Panc1 (cell line): ENCODE data around the gene PDCD4. TPM values are rescaled to one million over a fixed set of nuclear protein-coding genes. Genes with fewer than 3 reads are reported as not detected.

Source experiments
- ATAC-seq: fragments of 200-7000 bp; cut with Tn5 transposase; 2 replicates; pipeline ENCODE4 v1.9.1; 2020; ENCODE audit warnings: mild to moderate bottlenecking, moderate library complexity
- BruUV-seq: library from RNA; stranded (reverse); fragments of 400-500 nt; replicated peaks from 2 replicates; lab custom pipeline; 2021; lab: Mats Ljungman, UMichigan
- CTCF ChIA-PET: fragments of 300-600 bp; sonication (Branson Sonifier 250); formaldehyde crosslinking; loops from one replicate; lab custom pipeline; 2022; ENCODE audit warnings: antibody characterized with exemption; lab: Charles Lee
- POLR2A ChIA-PET: fragments of 300-600 bp; sonication (Branson Sonifier 250); formaldehyde crosslinking; loops from one replicate; lab custom pipeline; 2022; ENCODE audit warnings: antibody characterized with exemption; lab: Charles Lee
- DNase-seq: peaks from one replicate; pipeline ENCODE4 v3.0.0-alpha.2; 2010; ENCODE audit warnings: low read depth, low spot score
- H3K27ac ChIP-seq: 2 replicates; pipeline ENCODE4 v1.5.1; 2011; ENCODE audit warnings: mild to moderate bottlenecking, low read length, inconsistent platforms
- H3K27me3 ChIP-seq: fragments of 200-500 bp; sonication (Bioruptor generic); 2 replicates; pipeline ENCODE4 v1.6.0; 2014; ENCODE audit warnings: low read length, inconsistent platforms; ENCODE audit not compliant: control insufficient read depth, insufficient read depth
- H3K36me3 ChIP-seq: fragments of 200-500 bp; sonication (Bioruptor generic); 2 replicates; pipeline ENCODE4 v1.5.1; 2014; ENCODE audit warnings: inconsistent platforms, mild to moderate bottlenecking, low read length, moderate library complexity; ENCODE audit not compliant: control insufficient read depth, insufficient read depth
- H3K4me1 ChIP-seq: 2 replicates; pipeline ENCODE4 v1.5.1; 2011; ENCODE audit warnings: inconsistent platforms, mild to moderate bottlenecking, low read length, moderate library complexity; ENCODE audit not compliant: control insufficient read depth, insufficient read depth
- H3K4me3 ChIP-seq, 2 experiments: 2 replicates each; pipeline ENCODE4 v1.5.1; 2011 to 2012; ENCODE audit warnings: low read depth in 2 of 2, low read length in 2 of 2, mild to moderate bottlenecking in 2 of 2, inconsistent platforms in 1 of 2, moderate library complexity in 1 of 2
- H3K9me3 ChIP-seq: fragments of 200-500 bp; sonication (Bioruptor generic); 2 replicates; pipeline ENCODE4 v1.5.1; 2014; ENCODE audit warnings: low read depth, mild to moderate bottlenecking, inconsistent platforms, low read length, moderate library complexity; ENCODE audit not compliant: control insufficient read depth, insufficient read depth
- CTCF ChIP-seq: fragments of 450-650 bp; IDR thresholded peaks from 2 replicates; pipeline ENCODE4 v1.5.1; 2017; ENCODE audit warnings: mild to moderate bottlenecking
- POLR2AphosphoS5 ChIP-seq: IDR thresholded peaks from 2 replicates; pipeline ENCODE4 v1.6.1; 2012; ENCODE audit warnings: mild to moderate bottlenecking, low read depth, low read length, moderate library complexity
- REST ChIP-seq, 2 experiments: IDR thresholded peaks; 2 replicates each; pipeline ENCODE4 v1.6.1; 2011 to 2012; ENCODE audit warnings: low read depth in 2 of 2, control low read depth in 1 of 2, low read length in 1 of 2, mild to moderate bottlenecking in 1 of 2, moderate library complexity in 1 of 2; ENCODE audit not compliant: insufficient read depth in 1 of 2
- SIN3A ChIP-seq: IDR thresholded peaks from 2 replicates; pipeline ENCODE4 v1.6.1; 2012; ENCODE audit warnings: low read depth, mild to moderate bottlenecking, low read length, moderate library complexity, borderline replicate concordance; ENCODE audit not compliant: insufficient read depth
- TCF7L2 ChIP-seq: IDR thresholded peaks from 2 replicates; pipeline ENCODE4 v1.6.1; 2011; ENCODE audit warnings: mild to moderate bottlenecking, low read depth, low read length, inconsistent platforms
- in situ Hi-C: cut with HindIII; loops from 2 replicates; pipeline ENCODE4 v1.10.0; 2016; ENCODE audit warnings: low sequenced_read_pairs, low pct_unique_long_range_greater_than_20kb
- intact Hi-C: fragments of 100-400 bp; cut with micrococcal nuclease; formaldehyde crosslinking; loops from one replicate; pipeline ENCODE4 v1.10.0; 2022; ENCODE audit not compliant: unreplicated experiment
- total RNA-seq: library from RNA; stranded (reverse); gene quantifications from one replicate; pipeline ENCODE4 v1.2.1, GENCODE V29; 2021; ENCODE audit not compliant: unreplicated experiment

The PDCD4 gene
- total RNA-seq, 1 experiment from 2014 or later, result 33.6 TPM

DNA sequence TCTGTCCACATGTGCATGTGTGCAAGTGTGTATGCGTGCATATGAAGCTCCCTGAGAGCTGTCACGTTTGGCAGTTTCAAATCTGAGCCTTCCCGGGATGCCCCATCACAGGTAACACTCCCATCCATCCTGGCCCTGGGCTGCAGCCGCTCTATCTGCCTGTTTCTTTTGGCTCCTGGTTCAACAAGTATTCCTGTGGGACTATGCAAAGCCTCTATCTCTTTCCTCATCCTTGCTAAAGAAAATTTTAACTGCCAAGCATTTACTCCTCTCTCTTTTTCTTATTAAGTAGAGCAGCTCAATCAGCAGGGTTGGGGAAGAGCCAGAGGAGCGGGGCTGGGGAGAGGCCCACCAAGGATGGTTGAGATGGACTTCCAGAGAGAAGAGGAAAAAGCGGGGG, 24.4 kb upstream of the PDCD4 start:
- CTCF ChIA-PET, result no interaction called here
- POLR2A ChIA-PET, result no interaction called here
- in situ Hi-C loops, result no loop called here
- intact Hi-C loops, result no loop called here
- DNase-seq, result no peak
- H3K4me1 ChIP-seq, result 0 out of 2 replicates have a peak, but pooled peaks cover 3% of the 10 kb centered on the region
- no peak overlapping the region for H3K27ac ChIP-seq
- H3K9me3 ChIP-seq, result no peaks in the 10 kb centered on the region
- no peak for TF ChIP-seq REST (IDR thresholded peaks at IDR 0.05; ENCODE audit: insufficient read depth in 1 of 2, low read depth in 2 of 2, low read length in 1 of 2)
- TF ChIP-seq CTCF, result no peak
- TF ChIP-seq SIN3A, result no peak
- TF ChIP-seq TCF7L2, result no peak
- no peak for TF ChIP-seq POLR2AphosphoS5
- ATAC-seq, result no peak
- no peak overlapping the region for H3K4me3 ChIP-seq
- BruUV-seq, result no TSS peak
- no peaks in the 10 kb centered on the region for H3K27me3 ChIP-seq
- no peaks in the 10 kb centered on the region for H3K36me3 ChIP-seq

DNA sequence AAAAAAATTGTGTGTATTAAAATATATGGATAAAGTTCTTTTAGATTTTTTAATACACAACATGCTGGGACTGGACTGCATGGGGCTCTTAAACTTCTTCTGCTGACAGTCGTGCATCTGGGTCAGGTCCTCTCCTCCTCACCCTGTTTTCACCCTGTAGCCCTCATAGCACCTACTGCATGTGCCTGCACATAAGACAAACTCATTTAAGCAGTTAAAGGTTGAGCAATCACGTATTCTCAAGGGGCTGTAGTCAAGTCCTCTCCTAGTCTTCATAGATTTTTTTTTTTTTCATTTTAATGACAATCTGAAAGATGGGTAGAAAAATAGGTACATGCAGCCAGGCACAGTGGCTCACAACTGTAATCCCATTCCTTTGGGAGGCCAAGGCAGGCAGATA, 23.6 kb upstream of the PDCD4 start:
- ChIA-PET POLR2A (no interaction called here), CTCF (no interaction called here)
- BruUV-seq, result no TSS peak
- in situ Hi-C loops, result no loop called here
- Histone ChIP-seq H3K4me3 (no peak overlapping the region), H3K27ac (no peak overlapping the region), H3K9me3 (no peaks in the 10 kb centered on the region), H3K27me3 (no peaks in the 10 kb centered on the region), H3K36me3 (no peaks in the 10 kb centered on the region), H3K4me1 (0 out of 2 replicates have a peak, but pooled peaks cover 3% of the 10 kb centered on the region)
- no peak for TF ChIP-seq POLR2AphosphoS5
- TF ChIP-seq SIN3A, result no peak
- TF ChIP-seq TCF7L2, result no peak
- TF ChIP-seq REST (IDR thresholded peaks at IDR 0.05; ENCODE audit: insufficient read depth in 1 of 2, low read depth in 2 of 2, low read length in 1 of 2), result no peak
- no peak for TF ChIP-seq CTCF
- ATAC-seq, result no peak
- intact Hi-C loops, result loop anchor here (2.0 kb wide), 1 partner anchor 31 kb away; no protein-coding TSS in a partner anchor
- no peak for DNase-seq
